Activated CD4-positive, CD25-positive, alpha-beta regulatory T cell treated with anti-CD3 and anti-CD28 coated beads, Interleukin-2, amount 50 U/mL, for 16 hours (primary cell): ENCODE measurements around the gene CALHM2.

Source experiments
- DNase-seq: peaks from one replicate; pipeline ENCODE4 v3.0.0-alpha.2; 2020; ENCODE audit warnings: low read depth, low spot score

CALHM2 gene

GRCh38 chr10:103451091-103451813, 918 bp downstream of the CALHM2 start:
- no peak for DNase-seq

DNA sequence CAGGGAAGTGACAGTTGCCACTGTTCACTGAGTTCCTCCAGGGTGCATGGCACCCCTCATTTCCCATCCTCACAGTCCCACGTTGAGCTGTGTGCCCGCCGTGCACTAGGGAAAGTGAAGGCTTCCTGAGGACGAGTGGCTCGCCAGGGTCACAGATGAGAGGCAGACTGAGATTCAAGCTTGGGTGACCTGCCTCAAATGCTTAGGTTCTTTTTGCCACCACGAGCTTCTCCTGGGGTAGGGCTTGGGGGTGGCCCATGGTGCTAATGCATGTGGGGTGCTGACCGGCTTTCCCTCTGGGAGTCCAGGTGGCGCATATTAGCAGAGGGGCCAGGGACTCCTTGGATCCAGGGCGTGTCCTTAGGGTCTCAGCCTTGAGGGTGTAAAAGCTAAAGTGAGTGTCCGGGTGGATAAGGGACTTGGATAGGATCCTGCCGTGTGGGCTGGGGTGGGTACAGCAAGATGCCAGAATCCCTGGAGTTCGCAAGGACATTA, 1.9 kb downstream of the CALHM2 start:
- no peak for DNase-seq

- DNase-seq, result no peak
Measured at GRCh38 chr10:103449208-103450144, 2.7 kb downstream of the CALHM2 start.

- no peak for DNase-seq
Measured at GRCh38 chr10:103448746-103449145, 3.4 kb downstream of the CALHM2 start.

DNA sequence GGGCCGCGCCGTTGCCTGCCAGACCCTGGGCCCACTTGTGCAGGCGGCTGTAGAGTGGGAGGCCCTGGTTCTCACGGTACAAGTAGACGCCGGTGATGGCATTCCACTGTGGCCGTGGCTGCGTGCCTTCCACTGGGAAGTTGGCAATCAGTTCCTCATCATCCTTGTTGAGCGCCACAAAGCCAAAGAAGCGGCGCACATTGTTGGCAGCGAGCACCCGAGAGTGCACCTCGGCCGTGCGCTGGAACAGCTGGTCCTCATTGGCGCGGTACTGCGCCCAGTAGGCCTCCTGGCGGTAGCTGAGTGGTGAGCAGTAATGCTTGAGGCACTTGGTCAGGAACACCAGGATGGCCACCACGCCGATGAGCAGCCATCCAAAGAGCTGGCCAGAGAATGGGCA, 5.0 kb downstream of the CALHM2 start:
- DNase-seq, result no peak

GRCh38 chr10:103445767-103446567, 6.2 kb downstream of the CALHM2 start:
- no peak for DNase-seq

DNA sequence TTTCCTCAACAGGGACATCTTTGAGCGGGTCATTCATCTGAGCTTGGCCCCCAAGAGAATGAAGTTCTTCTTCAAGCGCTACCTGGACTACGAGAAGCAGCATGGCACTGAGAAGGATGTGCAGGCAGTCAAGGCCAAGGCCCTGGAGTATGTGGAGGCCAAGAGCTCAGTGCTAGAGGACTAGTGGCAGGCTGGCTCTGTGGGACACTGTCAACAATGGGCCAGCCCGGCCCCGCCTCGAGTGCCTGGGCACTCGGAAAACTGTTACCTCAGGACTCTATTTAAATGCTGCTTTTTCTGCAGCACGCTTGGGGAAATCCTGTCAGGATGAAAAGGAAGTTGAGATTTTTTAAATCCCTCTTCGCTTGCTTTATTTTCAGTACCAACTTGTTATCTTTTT, 6.8 kb downstream of the CALHM2 start:
- DNase-seq, result no peak

- no peak for DNase-seq
Measured at GRCh38 chr10:103444478-103444877, 7.7 kb downstream of the CALHM2 start.

GRCh38 chr10:103443475-103444185, 8.5 kb downstream of the CALHM2 start:
- no peak for DNase-seq

- DNase-seq, result no peak
Measured at GRCh38 chr10:103442031-103442461, 10.1 kb downstream of the CALHM2 start.

DNA sequence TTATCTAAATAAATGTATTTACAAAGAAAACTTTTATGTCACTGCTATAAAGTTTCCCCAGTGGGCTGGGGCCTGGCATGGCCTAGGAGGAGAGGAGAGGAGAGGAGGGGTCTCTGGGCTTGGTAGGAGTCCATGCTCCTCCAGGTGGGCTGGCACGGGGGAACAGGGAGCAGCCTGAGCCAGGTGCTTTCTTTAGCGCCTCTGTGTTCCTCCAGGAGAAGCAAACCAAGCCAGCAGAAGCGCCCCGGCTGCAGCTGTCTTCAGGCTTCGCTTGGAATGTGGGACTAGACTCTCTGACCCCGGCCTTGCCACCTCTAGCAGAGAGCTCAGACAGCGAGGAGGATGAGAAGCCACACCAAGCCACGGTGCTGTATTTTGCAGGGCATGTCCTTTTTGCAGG, 10.6 kb downstream of the CALHM2 start:
- no peak for DNase-seq

- DNase-seq, result no peak
Measured at GRCh38 chr10:103441206-103441605, 11.0 kb downstream of the CALHM2 start.

GRCh38 chr10:103440416-103440815, 11.8 kb downstream of the CALHM2 start:
- no peak for DNase-seq

DNA sequence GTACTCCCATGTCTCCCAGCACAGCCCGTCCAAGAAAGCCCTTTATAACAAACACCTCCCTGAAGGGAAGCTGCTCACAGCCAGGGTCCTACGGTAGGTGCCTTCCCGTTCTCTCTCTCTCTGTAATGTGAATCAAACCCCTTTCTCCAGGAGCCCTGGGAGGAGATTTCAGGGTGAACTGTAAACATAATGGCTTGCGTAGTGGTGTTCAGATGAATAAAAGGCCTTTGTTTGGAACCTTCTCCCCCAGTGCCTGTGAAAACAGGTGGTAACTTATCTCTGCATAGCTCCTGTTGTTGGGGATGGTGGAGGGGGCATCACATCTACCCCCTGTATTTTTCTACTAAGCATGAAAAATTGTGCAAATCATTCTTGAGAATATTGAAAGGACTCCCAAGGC, 12.4 kb downstream of the CALHM2 start:
- no peak for DNase-seq

GRCh38 chr10:103433858-103434257, 18.3 kb downstream of the CALHM2 start:
- DNase-seq, result no peak

DNA sequence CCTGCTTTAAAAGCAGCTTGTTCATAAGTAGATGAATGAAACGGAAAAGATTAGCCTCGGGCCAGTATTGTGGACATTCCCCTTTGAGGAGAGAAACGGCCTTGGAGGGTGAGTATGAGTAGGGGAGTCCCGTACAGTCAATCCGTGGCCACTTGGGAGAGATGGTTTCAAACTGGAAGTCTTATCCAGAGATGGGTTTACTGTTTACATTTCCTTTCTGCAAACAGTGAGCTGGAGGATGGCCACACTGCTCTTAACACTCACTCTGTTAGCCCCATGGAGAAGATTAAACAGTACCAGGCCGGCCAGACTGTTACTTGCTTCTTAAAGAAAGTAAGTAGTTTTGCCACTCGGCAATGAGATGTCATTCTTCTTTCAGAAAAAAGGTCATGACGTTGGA, 20.3 kb downstream of the CALHM2 start:
- DNase-seq, result no peak

GRCh38 chr10:103429647-103430046, 22.5 kb downstream of the CALHM2 start:
- no peak for DNase-seq

DNA sequence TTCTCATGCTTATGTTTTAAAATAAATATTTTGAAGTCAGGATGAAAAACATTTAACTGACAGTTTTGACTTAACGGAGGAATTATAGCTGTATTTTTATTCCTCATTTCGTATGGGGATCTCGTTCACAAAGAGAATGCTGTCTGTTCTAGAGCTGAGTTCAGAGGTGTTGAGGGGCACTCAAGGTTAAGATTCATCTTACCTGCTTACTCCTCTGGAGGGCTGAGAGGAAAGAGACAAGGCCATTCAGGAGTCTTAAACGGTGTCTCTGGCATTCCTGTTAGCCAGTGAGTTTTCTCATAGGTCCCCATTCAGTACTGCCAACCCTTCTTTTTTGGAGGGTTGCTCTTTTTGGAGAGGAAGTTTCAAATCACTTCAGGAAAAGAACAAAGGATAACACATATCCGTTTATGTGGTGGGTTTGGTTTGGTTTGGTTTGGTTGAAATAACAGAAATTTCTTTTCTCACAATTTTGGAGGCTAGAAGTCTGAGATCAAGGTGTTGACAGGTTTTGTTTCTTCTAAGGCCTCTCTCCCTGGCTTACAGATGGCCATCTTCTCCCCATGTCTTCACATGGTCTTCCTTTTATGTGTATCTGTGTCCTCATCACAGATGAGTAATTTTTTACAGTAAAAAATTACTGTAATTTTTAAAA, 23.1 kb downstream of the CALHM2 start:
- no peak for DNase-seq

DNA sequence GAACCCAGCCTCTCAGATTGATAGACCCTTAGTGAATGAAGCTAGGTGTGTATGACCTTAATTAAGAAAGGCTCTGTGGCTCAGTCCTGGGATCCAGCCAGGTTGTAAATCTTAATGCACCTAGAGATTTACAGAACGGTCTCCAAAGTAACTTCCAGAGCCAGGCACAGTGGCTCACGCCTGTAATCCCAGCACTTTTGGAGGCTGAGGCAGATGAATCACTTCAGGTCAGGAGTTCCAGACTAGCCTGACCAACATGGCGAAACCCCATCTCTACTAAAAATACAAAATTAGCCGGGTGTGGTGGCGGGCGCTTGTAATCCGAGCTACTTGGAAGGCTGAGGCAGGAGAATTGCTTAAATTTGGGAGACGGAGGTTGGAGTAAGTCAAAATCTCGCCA, 24.3 kb downstream of the CALHM2 start:
- no peak for DNase-seq

- DNase-seq, result no peak
Measured at GRCh38 chr10:103423748-103424147, 28.4 kb downstream of the CALHM2 start.

GRCh38 chr10:103419101-103419500, 33.1 kb downstream of the CALHM2 start:
- no peak for DNase-seq
